DOHH2 (cell line): Measurements from ENCODE around the gene IMMP2L.

Experiments
- H3F3A ChIP-seq: fragments of 200-600 bp; sonication (generic), shearing (Covaris generic); 2 replicates; pipeline ENCODE4 v1.6.0; 2016; ENCODE audit warnings: antibody characterized with exemption, mild to moderate bottlenecking; ENCODE audit not compliant: control insufficient read depth, insufficient read depth
- H3K27ac ChIP-seq: fragments of 200-600 bp; sonication (generic); 2 replicates; pipeline ENCODE4 v1.5.1; 2014; ENCODE audit warnings: low read depth, mild to moderate bottlenecking, low read length, moderate library complexity
- H3K27me3 ChIP-seq: fragments of 200-600 bp; sonication (generic); 2 replicates; pipeline ENCODE4 v1.6.1; 2014; ENCODE audit warnings: mild to moderate bottlenecking, low read length, mixed read lengths; ENCODE audit not compliant: control insufficient read depth
- H3K36me3 ChIP-seq: fragments of 200-600 bp; sonication (generic); 2 replicates; pipeline ENCODE4 v1.6.1; 2014; ENCODE audit warnings: mild to moderate bottlenecking, low read length, moderate library complexity, mixed read lengths; ENCODE audit not compliant: control insufficient read depth
- H3K4me1 ChIP-seq: fragments of 200-600 bp; sonication (generic); 2 replicates; pipeline ENCODE4 v1.6.1; 2014; ENCODE audit warnings: mild to moderate bottlenecking, low read length, mixed read lengths; ENCODE audit not compliant: control insufficient read depth
- H3K4me2 ChIP-seq: fragments of 200-600 bp; sonication (generic); 2 replicates; pipeline ENCODE4 v1.6.0; 2014; ENCODE audit warnings: mild to moderate bottlenecking, low read length, moderate library complexity
- H3K4me3 ChIP-seq: fragments of 200-600 bp; sonication (generic); 2 replicates; pipeline ENCODE4 v1.5.1; 2014; ENCODE audit warnings: mild to moderate bottlenecking, low read length, mixed read lengths
- H3K79me2 ChIP-seq: fragments of 200-600 bp; sonication (generic); 2 replicates; pipeline ENCODE4 v1.6.1; 2014; ENCODE audit warnings: mild to moderate bottlenecking, low read length, mixed read lengths; ENCODE audit not compliant: control insufficient read depth
- H3K9me2 ChIP-seq: fragments of 200-600 bp; sonication (generic); replicated peaks from 2 replicates; pipeline ENCODE4 v1.6.1; 2014; ENCODE audit warnings: mild to moderate bottlenecking, low read length, mixed read lengths; ENCODE audit not compliant: control insufficient read depth
- H3K9me3 ChIP-seq: fragments of 200-600 bp; sonication (generic); 2 replicates; pipeline ENCODE4 v1.6.1; 2014; ENCODE audit warnings: antibody characterized with exemption, low read length, mixed read lengths; ENCODE audit not compliant: control insufficient read depth, insufficient read depth
- H4K20me1 ChIP-seq: fragments of 200-600 bp; sonication (generic); 2 replicates; pipeline ENCODE4 v1.6.0; 2014; ENCODE audit warnings: low read depth, mild to moderate bottlenecking, antibody characterized with exemption, low read length, moderate library complexity; ENCODE audit not compliant: control insufficient read depth, insufficient read depth
- CTCF ChIP-seq: fragments of 200-600 bp; sonication (generic); IDR thresholded peaks from one replicate; pipeline ENCODE4 v1.5.1; 2014; ENCODE audit warnings: antibody characterized with exemption, mild to moderate bottlenecking, low read depth, low read length; ENCODE audit not compliant: poor library complexity, severe bottlenecking
- EZH2phosphoT487 ChIP-seq: fragments of 200-600 bp; sonication (generic); IDR thresholded peaks from 2 replicates; pipeline ENCODE4 v1.6.1; 2017; ENCODE audit warnings: borderline replicate concordance, mild to moderate bottlenecking, antibody characterized with exemption, low read length, moderate library complexity, mixed read lengths

Gene IMMP2L

GRCh38 chr7:110905773-110906566 is 656.3 kb downstream of the IMMP2L start:
- TF ChIP-seq CTCF (no peak), EZH2phosphoT487 (no peak)
- H3K27me3 ChIP-seq: no peaks in the 10 kb centered on the region
- H3K9me3 ChIP-seq: peaks cover 5% of the 10 kb centered on the region; the same call in 1 of the 2 replicates
- no peaks in the 10 kb centered on the region for H3F3A ChIP-seq
- H3K4me1 ChIP-seq: no peaks in the 10 kb centered on the region
- H3K36me3 ChIP-seq: no peaks in the 10 kb centered on the region
- no peaks in the 10 kb centered on the region for H3K9me2 ChIP-seq
- no peaks in the 10 kb centered on the region for H4K20me1 ChIP-seq
- no peak overlapping the region for H3K4me2 ChIP-seq
- H3K27ac ChIP-seq: no peak overlapping the region
- no peak overlapping the region for H3K4me3 ChIP-seq
- no peaks in the 10 kb centered on the region for H3K79me2 ChIP-seq

- H3K4me1 ChIP-seq: no peaks in the 10 kb centered on the region
- H3K9me2 ChIP-seq: no peaks in the 10 kb centered on the region
- H3K79me2 ChIP-seq: no peaks in the 10 kb centered on the region
- no peaks in the 10 kb centered on the region for H3K36me3 ChIP-seq
- no peak overlapping the region for H3K27ac ChIP-seq
- TF ChIP-seq CTCF (no peak), EZH2phosphoT487 (no peak)
- no peaks in the 10 kb centered on the region for H3K9me3 ChIP-seq
- H3K4me2 ChIP-seq: no peak overlapping the region
- no peaks in the 10 kb centered on the region for H4K20me1 ChIP-seq
- H3K27me3 ChIP-seq: no peaks in the 10 kb centered on the region
- no peak overlapping the region for H3K4me3 ChIP-seq
- no peaks in the 10 kb centered on the region for H3F3A ChIP-seq
These were observed 663.8 kb downstream of the IMMP2L start for GRCh38 chr7:110898516-110898915.

GRCh38 chr7:110897538-110897937 is 664.8 kb downstream of the IMMP2L start:
- Histone ChIP-seq H3K4me2 (no peak overlapping the region), H3F3A (no peaks in the 10 kb centered on the region), H3K27me3 (no peaks in the 10 kb centered on the region), H3K4me3 (no peak overlapping the region), H4K20me1 (no peaks in the 10 kb centered on the region), H3K9me2 (no peaks in the 10 kb centered on the region), H3K27ac (no peak overlapping the region), H3K9me3 (no peaks in the 10 kb centered on the region), H3K79me2 (no peaks in the 10 kb centered on the region), H3K4me1 (no peaks in the 10 kb centered on the region), H3K36me3 (no peaks in the 10 kb centered on the region)
- TF ChIP-seq CTCF (no peak), EZH2phosphoT487 (no peak)
